Kidney tubule cell (primary cell): ENCODE data around the gene TMPRSS5.

ENCODE experiments used
- DNase-seq: peaks from one replicate; pipeline ENCODE4 v3.0.0-alpha.2; 2018; ENCODE audit warnings: low spot score

TMPRSS5 gene

DNA sequence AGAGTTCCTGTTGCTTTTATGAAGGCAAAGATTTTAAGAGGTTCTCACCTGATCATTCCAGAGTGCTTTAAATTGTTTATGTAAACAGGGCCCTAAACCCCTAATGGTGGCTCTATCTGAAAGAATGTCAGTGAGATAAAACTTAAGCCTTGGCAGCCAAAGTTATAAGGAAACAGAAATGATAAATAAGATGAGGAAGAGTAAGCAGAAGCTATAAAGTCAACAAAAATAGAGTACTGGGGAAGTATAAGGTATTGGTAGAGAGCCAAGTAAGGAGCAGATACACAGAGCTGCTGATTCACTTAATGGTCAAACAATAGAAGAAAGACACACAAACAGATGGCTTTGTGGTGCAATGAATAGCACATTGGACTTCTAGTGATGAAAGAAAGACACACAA is 37.9 kb downstream of the TMPRSS5 start:
- peak; percentile 39 for DNase-seq

DNA sequence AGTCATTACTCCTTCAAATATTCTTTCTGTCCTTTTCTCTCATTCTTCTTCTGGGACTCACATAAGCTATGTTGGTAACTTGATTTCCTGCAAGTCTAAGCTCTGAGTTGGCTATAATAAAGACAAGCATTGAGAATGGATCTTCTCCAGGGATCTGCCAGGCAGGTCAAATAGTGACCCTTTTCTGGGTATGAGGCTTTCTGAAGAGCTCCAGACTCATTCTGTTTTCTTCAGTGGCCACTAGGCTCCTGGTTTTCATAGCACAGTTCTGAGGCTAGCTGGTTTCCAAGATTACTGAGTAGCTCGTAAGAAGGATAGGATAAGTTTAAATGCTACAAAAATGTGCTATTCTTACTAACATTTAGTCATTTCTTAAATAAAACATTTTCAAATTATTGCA is 38.3 kb downstream of the TMPRSS5 start:
- DNase-seq: no peak

DNA sequence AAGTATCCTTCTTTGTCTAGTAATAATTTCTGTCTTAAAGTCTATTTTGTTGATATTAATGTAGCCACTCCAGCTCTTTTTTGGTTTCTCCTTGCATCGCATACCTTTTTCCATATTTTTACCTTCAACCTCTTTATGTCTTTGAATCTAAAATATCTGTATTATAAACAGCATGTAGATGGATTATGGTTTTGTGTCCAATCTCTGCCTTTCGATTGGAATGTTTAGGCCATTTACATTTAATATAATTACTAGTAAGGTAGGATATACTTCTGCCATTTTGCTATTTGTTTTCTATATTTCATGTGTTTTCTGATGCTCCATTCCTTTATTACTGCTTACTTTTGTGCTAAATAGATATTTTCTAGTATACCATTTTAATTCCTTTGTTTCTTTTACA is 39.5 kb downstream of the TMPRSS5 start:
- no peak for DNase-seq

DNA sequence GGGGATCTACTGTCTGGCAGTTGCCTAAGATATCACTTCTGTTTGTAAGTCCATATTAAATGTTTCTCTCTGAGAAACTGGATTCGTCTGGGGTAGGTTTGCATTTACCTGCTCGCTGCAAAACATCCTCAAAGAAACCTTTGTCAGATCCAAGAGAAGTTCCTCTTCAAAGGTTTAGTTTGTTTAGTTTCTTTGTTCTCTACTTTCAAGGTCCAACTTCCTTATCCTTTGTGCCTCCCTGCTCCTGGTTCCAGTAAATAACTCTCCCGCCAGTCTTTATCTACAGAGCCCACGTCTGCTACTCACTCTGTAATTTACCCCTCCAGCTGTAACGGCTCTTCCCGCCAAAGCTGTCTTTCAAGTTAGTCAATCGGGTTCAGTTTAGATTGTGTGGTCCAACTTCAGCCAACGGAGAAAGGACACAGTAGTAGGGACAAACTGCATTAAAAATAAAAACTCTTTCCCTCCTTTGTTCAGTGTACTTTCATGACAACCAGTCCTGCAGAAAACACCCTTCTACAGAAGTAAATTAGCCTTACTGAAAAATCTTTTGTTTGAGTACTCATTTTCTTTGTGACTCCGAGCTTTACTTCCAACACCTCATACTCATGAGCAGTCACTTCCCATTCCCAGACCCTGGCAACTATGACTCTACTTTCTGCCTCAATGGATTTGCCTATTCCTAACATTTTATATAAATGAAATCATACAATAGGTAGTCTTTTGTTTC is 41.0 kb downstream of the TMPRSS5 start:
- peak; percentile 73 for DNase-seq

DNA sequence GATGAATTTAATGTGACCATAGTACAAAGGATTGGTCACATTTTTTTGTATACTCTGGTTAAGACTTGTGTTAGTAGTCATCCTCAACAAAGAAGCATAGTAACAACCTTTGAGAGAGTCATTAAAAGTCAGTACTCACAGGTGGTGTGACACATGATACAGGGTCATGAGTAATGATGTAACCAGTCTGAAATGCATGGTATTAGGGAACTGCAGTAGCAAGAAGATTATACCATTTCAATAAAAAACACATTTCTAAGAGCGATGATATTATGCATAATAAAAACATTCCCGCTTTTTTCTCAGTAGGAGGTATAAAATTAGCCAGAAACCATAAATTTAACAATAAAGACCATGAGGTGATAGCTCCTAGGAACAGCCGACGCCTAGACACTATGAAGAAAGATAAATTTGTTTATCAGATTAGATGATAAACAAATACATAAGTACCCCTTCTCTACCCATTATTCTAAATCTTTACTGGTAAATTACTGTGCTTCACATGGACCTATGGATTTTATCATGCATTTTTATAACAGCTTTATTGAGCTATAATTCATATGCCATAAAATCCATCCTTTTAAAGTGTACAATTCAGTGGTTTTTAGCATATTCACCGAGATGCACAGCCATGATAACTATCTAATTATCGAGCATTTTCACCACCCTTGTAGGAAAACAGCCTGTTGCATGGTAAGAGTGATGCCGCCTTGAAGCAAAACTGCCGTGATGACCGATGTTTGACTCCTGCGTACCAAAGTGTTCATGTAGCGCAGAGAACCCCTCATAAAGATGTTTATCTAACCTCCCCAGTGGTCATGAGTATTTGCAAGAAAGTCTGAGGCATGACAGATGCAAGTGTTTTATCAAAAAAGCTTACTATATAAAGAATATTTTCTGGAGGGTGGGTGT is 41.8 kb downstream of the TMPRSS5 start:
- peak; percentile 95 for DNase-seq

DNA sequence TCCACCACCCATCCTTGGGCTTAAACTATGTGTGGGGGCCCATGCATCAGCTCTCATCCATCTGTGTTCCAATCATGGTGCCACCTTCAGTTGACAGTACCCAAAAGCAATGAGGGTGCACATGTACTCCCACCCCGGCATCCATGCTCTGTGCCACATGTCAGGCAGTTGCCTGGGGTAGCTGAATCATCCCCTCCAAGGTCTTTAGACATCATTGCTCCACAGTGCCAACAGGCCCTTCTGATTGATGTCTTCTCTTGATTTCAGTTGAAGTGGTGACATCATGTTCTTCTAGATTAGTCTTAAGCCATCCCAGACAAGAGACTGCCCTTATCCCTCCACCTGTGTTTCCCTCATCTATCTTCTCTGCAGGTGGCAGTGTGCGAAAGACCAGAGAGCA is 42.5 kb downstream of the TMPRSS5 start:
- DNase-seq: peak; percentile 85

DNA sequence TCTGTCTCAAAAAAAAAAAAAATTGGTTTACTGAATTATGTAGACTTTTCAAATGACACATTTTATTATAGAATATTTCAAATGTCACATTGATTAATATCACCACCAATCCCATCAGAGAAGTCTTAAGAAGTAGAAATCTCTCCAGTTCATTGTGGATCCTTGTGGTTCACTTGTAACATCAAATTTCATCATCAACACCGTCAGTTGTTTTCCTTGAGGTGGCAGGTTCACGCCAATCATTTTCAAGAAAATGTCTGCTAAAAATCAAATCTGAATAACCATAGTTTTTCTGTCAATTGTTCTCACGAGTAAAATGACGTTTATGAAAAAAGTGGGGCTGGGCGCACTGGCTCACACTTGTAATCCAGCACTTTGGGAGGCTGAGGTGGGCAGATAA is 50.3 kb downstream of the TMPRSS5 start:
- DNase-seq: no peak

DNA sequence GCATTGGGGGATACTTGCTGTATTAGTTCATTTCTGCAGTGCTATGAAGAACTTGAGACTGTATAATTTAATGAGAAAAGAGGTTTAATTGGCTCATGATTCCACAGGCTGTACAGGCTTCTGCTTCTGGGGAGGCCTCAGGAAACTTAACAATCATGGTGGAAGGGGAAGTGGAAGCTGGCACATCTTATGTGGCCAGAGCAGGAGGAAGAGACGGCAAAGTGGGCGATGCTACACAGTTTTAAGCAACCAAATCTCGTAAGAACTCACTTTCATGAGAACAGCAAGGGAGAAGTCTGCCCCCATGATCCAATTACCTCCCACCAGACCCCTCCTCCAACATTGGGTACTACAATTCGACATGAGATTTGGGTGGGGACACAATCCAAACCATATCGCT is 55.1 kb downstream of the TMPRSS5 start:
- DNase-seq: no peak

DNA sequence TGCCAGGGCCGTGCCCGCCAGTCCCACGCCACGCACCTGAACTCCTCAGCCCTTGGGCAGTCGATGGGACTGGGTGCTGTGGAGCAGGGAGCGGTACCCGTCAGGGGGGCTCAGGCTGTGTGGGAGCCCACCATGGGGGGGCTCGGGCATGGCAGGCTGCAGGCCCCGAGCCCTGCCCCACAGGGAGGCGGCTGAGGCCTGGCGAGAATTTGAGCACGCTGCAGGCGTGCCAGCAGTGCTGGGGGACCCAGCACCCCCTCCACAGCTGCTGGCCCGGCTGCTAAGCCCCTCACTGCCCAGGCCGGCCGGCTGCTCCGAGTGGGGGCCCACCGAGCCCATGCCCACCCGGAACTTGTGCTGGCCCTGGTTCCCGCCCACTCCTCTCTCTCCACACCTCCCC is 56.8 kb downstream of the TMPRSS5 start:
- DNase-seq: no peak

DNA sequence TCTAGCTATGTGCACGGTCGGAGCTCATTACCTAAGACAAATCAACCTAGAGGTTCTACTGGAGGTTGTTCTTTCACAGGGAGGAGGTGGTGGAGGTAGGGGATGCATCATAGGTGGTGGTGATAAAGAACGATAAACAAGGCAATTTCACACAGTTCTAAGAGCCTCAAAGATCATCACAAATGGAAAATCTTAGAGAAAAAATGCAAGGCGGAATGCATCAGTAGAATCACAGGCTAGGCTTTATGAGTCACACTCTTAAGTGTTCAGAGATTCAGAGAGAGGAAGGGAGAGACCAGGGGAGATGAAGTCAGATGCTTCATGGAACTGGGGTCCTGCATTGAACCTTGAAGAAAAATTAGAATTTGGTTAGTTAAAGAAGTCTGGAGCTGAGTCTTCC is 58.3 kb downstream of the TMPRSS5 start:
- no peak for DNase-seq

DNA sequence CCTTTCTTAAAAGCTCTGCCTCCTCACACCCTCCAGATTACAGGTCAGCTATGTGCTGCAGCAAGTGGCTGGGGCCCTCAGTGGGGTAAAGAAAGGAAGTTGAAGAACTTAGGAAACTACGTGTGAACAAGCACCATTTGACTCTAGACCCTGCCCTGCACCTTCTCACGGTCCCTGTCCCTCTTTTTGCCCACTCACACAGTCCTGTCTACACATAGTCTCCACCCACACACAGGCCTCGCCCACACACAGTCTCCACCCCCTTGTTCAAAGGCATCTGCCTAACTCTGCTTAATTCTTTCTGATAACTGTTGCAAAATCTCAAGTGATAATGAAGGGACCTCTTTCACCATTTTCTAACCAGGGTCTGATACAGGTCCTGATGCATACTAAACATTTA is 59.0 kb downstream of the TMPRSS5 start:
- DNase-seq: no peak

DNA sequence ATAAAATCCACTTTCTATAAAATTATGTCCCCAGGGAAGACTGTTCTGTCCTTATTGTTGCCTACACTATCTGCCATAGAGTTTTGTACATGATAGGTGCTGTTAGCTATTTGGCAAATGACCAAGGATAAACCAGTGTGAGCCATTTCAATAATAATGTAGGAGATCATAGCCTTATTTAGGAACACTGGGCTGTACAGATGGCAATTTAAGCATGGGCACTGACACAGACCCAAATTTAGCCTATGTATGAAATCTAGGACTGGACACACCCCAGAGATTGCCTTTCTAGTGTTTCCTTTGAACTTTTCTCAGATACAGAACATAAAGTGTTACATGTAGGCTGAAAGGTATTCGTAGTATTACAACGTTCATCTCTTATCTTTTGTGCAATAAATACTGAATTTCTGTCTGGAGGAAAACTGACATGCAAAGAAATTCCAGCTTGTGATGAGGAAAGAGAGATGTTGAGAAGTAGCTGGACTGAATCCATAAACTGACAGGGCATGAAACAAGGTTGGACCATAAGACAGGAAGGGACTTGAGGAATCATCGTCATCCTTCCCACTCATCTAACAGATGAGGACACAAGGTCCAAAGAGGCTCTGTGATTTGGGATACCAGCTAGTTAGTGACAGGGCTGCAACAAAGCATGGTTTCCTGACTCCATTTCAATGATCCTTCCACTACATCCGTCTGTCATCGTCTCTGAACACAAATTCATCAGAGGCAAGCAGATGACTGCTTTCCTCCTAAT is 60.3 kb downstream of the TMPRSS5 start:
- no peak for DNase-seq

DNA sequence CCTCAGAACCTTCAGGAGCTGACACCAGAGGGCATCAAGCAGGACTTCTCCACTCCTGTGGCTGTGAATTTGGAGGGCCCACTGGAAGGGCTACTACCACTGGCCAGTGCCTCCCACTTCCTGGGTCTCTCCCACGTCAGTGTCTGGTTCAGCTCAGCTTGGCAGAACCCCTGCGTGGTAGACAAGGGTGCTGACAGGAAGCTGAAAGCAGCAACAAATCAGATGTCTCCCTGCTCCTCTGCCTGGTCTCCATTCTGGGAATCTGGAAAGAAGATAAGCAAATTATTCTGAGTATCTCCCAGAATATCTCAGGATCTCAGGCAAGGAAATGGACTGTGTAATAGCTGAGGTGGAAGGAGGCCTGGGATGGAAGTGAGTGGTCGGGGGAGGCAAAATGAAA is 61.5 kb downstream of the TMPRSS5 start:
- no peak for DNase-seq

DNA sequence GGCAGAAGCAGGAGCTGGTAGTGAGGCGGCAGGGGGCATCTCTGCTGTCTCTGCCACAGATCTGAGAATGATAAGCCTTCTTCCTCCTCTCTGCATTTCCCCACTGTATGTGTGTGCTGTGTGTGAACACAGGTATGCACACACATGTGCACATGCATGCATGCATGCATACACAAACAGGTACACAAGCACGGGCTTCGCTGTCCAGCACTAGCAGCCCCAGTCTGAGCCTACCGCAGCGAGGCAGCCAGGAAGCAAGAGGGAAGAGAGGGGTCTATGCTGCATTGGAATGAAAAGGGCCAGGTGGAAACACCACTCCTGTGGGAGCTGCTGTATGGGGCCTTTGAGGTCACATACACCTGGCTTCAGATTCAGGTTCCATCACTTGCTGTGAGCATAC is 62.4 kb downstream of the TMPRSS5 start:
- DNase-seq: no peak

DNA sequence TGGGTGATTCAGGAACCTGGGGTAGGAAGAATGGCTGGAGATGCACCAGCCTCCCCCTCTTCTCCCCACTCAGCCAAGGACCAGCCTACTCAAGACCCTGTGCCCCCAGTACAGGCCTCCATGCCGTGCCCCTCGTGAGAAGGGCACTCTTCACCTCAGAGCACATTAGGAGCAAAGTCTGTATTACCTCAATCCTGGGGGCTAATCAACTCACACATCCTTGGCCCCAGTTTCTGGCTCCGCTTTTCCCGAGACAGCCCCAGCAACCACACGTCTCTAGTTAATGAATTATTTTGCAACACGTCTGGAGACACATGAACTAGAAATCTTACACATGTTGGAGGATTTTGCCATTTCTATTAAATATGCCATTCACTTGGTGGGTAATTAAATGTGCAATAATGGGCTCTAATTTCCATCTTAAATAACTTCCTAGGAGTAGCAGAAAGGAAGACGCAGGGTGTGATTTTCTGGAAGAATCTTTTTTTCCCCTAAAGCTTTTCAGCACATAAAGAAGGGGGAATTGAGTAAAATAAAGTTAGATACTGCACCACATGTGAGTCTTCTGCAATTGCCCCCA is 63.0 kb downstream of the TMPRSS5 start:
- DNase-seq: no peak

DNA sequence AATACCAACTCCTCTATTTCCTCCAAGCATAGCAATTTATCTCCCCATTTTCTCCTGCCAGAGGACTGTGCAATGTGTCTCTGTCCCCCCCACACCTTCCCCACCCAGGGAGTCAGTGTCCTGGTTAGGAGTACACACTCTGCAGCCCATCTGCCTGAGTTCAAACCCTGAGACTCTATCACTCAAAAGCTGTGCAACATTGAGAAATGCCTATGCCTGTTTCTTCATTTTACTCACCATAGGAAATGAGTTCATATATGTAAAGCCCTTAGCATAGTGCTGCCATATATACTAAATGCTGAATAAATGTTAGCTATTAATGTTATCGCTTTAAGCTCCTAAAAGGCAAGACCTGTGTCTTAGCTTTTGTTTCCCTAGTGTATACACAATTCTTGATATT is 64.0 kb downstream of the TMPRSS5 start:
- DNase-seq: no peak

DNA sequence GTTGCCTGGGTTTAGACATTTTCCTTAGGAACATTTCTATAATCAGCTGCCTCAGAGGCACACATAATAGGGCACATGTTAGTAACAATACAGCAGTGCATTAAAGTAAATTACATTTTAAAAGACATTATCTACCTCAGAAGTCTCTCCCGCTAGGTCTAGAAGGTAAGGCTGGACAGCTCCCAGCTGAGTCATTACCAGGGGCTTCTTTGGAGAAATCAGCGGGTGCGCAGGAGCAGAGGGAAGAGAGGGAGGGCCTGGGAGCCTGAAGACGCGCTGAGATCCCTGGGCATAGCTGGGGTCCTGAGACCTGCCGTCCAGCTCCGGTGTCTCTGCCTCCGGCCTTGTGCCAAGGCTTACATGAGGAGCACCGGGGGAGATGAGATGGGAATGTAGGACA is 67.7 kb downstream of the TMPRSS5 start:
- no peak for DNase-seq

DNA sequence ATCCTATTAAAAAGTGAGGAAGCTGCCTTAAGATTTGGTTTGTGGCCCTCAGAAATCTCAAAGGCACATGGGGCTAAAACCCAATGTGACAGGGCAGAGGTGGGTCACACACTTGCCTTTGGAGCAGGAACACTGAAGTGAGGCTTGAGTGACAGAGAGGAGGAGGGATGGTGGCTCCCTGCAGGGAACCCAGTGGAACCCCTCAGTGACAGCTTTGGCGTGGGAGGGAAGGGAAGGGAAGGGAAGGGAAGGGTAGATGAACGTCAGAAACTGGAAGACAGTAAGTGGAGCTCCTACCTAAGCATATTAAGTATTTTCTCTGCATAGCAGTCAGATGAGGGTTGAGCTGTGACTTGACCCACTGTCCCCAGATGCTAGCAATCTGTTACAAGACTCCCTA is 68.5 kb downstream of the TMPRSS5 start:
- no peak for DNase-seq
